Right atrium auricular region (tissue), 2 donors: ENCODE measurements around the gene CFD. TPM values are rescaled to one million over a fixed set of nuclear protein-coding genes. Genes with fewer than 3 reads are reported as not detected.

Source experiments
- DNase-seq: peaks from one replicate; pipeline ENCODE4 v3.0.0-alpha.2; 2019; ENCODE audit warnings: low spot score
- H3K27ac ChIP-seq, 2 donors: fragments of 200-600 bp; sonication (generic); 1 replicate in 1 of 2; 2 replicates in 1 of 2; pipeline ENCODE4 v1.5.1; 2016 to 2019
- H3K27me3 ChIP-seq, 2 donors: fragments of 200-600 bp; sonication (generic); one replicate each; pipeline versions ENCODE4 v1.5.1 to v1.6.0; 2017 to 2019
- H3K36me3 ChIP-seq: fragments of 200-600 bp; sonication (generic); one replicate; pipeline ENCODE4 v1.5.1; 2016
- H3K4me1 ChIP-seq, 2 donors: fragments of 200-600 bp; sonication (generic); one replicate each; pipeline versions ENCODE4 v1.5.1 to v1.6.0; 2017 to 2019
- H3K4me3 ChIP-seq, 2 donors: fragments of 200-600 bp; sonication (generic); 1 replicate in 1 of 2; 2 replicates in 1 of 2; pipeline ENCODE4 v1.5.1; 2017 to 2019; ENCODE audit warnings: mild to moderate bottlenecking in 1 of 2, moderate library complexity in 1 of 2
- H3K9me3 ChIP-seq, 2 donors: fragments of 200-600 bp; sonication (generic); one replicate each; pipeline ENCODE4 v1.5.1; 2019
- CTCF ChIP-seq, 2 donors: fragments of 200-600 bp; sonication (generic); IDR thresholded peaks; one replicate each; pipeline ENCODE4 v1.5.1; 2019; ENCODE audit warnings: antibody characterized with exemption in 2 of 2
- total RNA-seq, 2 donors: library from RNA; depleted of rRNA; stranded (reverse); fragments of >200 nt; gene quantifications; one replicate each; pipeline ENCODE4 v1.1.0, GENCODE V29; 2016

CFD gene
- total RNA-seq, 2 donors from 2014 or later: 133 to 652 TPM

GRCh38 chr19:825897-826644 is 33.4 kb upstream of the CFD start:
- Histone ChIP-seq H3K27me3 (peaks cover 0 to 9% of the 10 kb centered on the region in 2 donors), H3K9me3 (no peaks in the 10 kb centered on the region), H3K4me3 (no peak overlapping the region), H3K4me1 (peaks cover 0 to 17% of the 10 kb centered on the region in 2 donors), H3K27ac (no peak overlapping the region), H3K36me3 (no peaks in the 10 kb centered on the region)
- no peak for TF ChIP-seq CTCF (IDR thresholded peaks at IDR 0.05)
- DNase-seq: no peak

DNA sequence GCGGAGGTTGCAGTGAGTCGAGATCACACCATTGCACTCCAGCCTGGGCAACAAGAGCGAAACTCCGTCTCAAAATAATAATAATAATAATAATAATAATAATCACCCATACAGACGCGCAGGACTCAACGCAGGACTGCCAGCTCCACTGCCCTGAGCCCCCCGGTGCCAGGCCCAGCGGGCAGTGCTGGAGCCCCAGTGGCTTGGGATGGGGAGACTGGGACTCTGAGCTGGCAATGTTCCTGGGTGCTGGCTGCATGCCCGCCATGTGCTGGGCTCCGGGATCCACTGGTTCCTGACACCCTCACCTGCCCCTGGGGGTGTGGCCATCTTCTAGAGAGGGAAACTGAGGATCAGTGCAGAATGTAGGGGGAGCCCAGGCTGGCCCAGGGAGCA is 32.2 kb upstream of the CFD start:
- Histone ChIP-seq H3K9me3 (no peaks in the 10 kb centered on the region), H3K4me3 (no peak overlapping the region), H3K36me3 (no peaks in the 10 kb centered on the region), H3K27ac (no peak overlapping the region), H3K4me1 (peaks cover 0 to 5% of the 10 kb centered on the region in 2 donors), H3K27me3 (peaks cover 0 to 5% of the 10 kb centered on the region in 2 donors)
- TF ChIP-seq CTCF (IDR thresholded peaks at IDR 0.05): no peak
- no peak for DNase-seq

DNA sequence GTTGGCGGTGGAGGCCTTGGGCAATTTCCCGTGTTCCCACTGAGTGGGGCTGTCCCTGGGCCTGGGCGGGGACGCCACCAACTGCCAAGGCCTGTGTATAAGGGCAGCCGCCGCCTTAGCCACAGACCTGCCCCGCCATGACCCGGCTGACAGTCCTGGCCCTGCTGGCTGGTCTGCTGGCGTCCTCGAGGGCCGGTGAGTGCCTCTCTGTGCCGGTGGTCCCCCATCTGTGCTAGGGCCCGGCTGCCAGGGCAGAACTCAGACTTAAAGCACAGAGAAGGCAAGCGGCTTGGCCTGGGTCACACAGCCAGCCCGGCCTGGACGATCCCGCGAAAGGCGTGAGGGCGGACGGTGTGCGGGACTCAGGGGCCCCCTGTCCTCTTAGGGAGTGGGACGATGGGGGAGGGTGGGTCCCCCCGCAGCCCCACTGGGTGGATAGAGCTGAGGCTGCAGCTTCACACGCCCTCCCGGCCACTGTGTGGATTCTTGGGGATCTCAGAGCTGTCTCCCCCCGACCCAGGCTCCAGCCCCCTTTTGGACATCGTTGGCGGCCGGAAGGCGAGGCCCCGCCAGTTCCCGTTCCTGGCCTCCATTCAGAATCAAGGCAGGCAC is 31.6 kb upstream of the CFD start, which contains the start of gene AZU1:
AZU1 (plus strand) TSS at position 128 of the 612 bp plus-strand sequence; CDS start at position 138, 10 bp downstream.
- Histone ChIP-seq H3K36me3 (no peaks in the 10 kb centered on the region), H3K9me3 (no peaks in the 10 kb centered on the region), H3K4me3 (no peak within 1 kb of the TSS), H3K27me3 (no peaks in the 10 kb centered on the region), H3K4me1 (no peaks in the 10 kb centered on the region), H3K27ac (no peak within 1 kb of the TSS)
- DNase-seq: no peak
- TF ChIP-seq CTCF (IDR thresholded peaks at IDR 0.05): no peak

DNA sequence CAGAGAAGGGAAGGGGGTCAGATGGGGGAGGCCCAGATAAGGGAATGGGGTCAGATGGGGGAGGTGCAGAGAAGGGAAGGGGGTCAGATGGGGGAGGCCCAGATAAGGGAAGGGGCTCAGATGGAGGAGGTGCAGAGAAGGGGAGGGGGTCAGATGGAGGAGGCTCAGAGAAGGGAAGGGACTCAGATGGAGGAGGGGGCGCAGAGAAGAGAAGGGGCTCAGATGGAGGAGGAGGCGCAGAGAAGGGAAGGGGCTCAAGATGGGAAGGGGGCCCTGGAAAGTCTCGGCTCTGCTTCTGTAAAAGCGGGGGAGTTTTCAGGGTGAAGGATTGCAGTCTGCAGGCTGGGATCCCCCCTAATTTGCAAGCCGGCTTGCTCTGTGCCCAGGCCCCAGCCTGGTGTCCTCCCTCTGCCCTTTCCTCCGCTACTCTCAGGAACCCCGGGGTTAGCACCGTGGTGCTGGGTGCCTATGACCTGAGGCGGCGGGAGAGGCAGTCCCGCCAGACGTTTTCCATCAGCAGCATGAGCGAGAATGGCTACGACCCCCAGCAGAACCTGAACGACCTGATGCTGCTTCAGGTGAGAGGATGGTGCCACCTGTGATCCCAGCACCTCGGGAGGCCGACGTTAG is 30.2 kb upstream of the CFD start:
- H3K4me1 ChIP-seq: no peaks in the 10 kb centered on the region
- H3K27ac ChIP-seq: no peak overlapping the region
- H3K36me3 ChIP-seq: no peaks in the 10 kb centered on the region
- H3K9me3 ChIP-seq: no peaks in the 10 kb centered on the region
- TF ChIP-seq CTCF (IDR thresholded peaks at IDR 0.05): no peak
- DNase-seq: no peak
- H3K4me3 ChIP-seq: no peak overlapping the region
- H3K27me3 ChIP-seq: no peaks in the 10 kb centered on the region

DNA sequence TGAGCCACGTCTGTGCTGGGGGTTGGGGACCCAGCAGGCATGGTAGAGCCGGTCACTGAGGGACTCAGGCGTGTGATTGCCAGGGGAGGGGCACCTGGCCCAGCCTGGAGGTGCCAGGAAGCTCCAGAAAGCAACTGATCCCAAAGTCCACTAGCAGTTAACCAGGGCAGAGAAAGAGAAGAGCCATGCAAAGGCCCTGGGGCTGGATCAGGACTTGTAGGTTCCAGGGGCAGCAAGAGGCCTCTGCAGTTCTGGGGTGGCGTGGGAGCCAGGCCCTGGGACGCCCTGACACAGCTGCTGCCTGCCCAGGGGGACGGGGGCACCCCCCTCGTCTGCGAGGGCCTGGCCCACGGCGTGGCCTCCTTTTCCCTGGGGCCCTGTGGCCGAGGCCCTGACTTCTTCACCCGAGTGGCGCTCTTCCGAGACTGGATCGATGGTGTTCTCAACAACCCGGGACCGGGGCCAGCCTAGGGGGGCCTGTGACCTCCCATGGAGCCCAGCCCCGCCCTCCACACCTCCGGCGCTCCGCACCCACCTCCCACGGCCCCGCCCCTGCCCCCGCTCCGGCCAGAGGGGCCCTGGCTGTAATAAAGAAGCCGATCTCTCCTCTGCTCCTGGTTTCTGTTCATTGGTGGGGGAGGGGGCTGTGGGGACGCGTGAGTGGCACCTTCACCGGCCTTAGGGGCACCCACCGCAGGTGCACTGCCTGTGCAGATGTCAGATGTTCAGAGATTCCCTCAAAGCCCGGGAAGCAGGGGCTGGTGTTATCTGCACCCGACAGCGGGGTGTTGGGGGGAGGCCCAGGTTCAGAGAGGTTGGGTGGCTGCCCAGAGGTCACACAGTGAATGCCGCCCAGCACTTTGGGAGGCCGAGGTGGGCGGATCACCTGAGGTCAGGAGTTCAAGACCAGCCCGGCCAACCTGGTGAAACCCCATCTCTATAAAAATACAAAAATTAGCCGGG is 27.8 kb upstream of the CFD start:
- TF ChIP-seq CTCF (IDR thresholded peaks at IDR 0.05): no peak
- Histone ChIP-seq H3K9me3 (no peaks in the 10 kb centered on the region), H3K36me3 (no peaks in the 10 kb centered on the region), H3K27ac (no peak overlapping the region), H3K4me3 (no peak overlapping the region), H3K27me3 (no peaks in the 10 kb centered on the region), H3K4me1 (no peaks in the 10 kb centered on the region)
- DNase-seq: no peak
